ENCODE data around the gene TNNT1.

TNNT1 gene

DNA sequence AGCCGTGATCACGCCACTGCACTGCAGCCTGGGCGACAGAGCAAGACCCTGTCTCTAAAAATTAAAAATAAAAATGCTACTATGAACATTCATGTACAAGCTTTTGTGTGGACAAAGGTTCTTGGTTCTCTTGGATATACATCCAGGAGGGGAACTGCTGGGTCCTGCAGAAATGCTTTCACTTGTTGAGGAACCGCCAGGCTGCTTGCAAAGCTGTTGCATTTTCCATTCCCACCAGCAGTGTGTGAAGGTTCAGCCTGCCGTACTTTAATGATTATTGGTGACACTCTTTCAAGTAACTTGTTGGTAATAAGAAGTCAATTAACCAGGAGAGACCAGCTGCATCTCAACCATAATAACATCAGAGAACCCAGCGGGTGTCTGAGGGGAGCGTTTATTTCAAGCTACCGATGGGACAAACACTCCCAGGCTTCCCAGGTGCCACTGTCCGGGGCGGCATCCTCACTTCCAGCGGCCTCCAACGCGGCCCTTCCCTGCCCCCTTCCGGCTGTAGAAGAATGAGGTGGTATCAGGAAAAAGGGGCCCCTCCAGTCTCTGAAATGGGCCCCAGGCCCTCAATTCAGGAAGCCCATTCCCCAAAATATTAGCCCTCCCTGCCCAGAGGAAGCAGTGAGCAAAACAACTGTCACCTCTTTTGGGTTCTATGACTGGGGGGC is 16.4 kb downstream of the TNNT1 start:
- no peaks in the 10 kb centered on the region for H3K27me3 ChIP-seq (ENCODE audit: low read length)
- H3K4me3 ChIP-seq (ENCODE audit: insufficient read depth, low read length, poor library complexity, severe bottlenecking): no peak overlapping the region
- no peaks in the 10 kb centered on the region for H3F3A ChIP-seq (ENCODE audit: insufficient read depth)
- no peaks in the 10 kb centered on the region for H3K79me2 ChIP-seq (ENCODE audit: insufficient read depth, low read length)
- no peaks in the 10 kb centered on the region for H3K9me3 ChIP-seq (ENCODE audit: insufficient read depth, low read length)
- H2AFZ ChIP-seq (ENCODE audit: low read depth, low read length, severe bottlenecking): no peak overlapping the region
- no peak overlapping the region for H3K9ac ChIP-seq (ENCODE audit: low read length)
- no peak overlapping the region for H3K27ac ChIP-seq (ENCODE audit: low read depth, low read length)
- no peaks in the 10 kb centered on the region for H3K9me2 ChIP-seq (replicated peaks; ENCODE audit: insufficient read depth, low read length)
- TF ChIP-seq, protein P1, sequence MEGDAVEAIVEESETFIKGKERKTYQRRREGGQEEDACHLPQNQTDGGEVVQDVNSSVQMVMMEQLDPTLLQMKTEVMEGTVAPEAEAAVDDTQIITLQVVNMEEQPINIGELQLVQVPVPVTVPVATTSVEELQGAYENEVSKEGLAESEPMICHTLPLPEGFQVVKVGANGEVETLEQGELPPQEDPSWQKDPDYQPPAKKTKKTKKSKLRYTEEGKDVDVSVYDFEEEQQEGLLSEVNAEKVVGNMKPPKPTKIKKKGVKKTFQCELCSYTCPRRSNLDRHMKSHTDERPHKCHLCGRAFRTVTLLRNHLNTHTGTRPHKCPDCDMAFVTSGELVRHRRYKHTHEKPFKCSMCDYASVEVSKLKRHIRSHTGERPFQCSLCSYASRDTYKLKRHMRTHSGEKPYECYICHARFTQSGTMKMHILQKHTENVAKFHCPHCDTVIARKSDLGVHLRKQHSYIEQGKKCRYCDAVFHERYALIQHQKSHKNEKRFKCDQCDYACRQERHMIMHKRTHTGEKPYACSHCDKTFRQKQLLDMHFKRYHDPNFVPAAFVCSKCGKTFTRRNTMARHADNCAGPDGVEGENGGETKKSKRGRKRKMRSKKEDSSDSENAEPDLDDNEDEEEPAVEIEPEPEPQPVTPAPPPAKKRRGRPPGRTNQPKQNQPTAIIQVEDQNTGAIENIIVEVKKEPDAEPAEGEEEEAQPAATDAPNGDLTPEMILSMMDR (IDR thresholded peaks at IDR 0.05; ENCODE audit: insufficient read depth, low read length, poor library complexity, severe bottlenecking): peak; percentile 26
- no peak for TF ChIP-seq EZH2phosphoT487 (conservative IDR thresholded peaks at IDR 0.05; ENCODE audit: low read length)
- H3K36me3 ChIP-seq (ENCODE audit: low read length): no peaks in the 10 kb centered on the region
- no peaks in the 10 kb centered on the region for H4K20me1 ChIP-seq (ENCODE audit: low read depth, low read length)
- H3K4me2 ChIP-seq (ENCODE audit: low read depth, low read length, poor library complexity, severe bottlenecking): no peak overlapping the region

DNA sequence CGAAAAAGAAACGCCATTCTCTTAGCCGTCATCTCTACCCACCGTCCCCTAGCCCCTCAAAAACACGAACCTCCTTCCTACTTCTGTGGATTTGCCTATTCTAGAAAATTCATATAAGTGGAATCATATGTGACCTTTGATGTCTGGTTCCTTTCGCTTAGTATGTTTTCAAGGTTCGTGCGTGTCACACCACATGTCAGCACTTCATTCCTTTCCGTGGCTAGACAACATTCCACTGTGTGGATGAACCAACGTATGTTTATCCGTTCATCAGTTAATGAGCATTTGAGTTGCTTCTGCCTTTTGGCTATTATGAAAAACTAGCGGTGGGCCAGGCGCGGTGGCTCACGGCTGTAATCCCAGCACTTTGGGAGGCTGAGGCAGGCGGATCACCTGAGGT is 17.6 kb downstream of the TNNT1 start:
- Histone ChIP-seq H3K79me2 (ENCODE audit: insufficient read depth, low read length) (no peaks in the 10 kb centered on the region), H3K27ac (ENCODE audit: low read depth, low read length) (no peak overlapping the region), H3K4me2 (ENCODE audit: low read depth, low read length, poor library complexity, severe bottlenecking) (no peak overlapping the region), H4K20me1 (ENCODE audit: low read depth, low read length) (no peaks in the 10 kb centered on the region), H2AFZ (ENCODE audit: low read depth, low read length, severe bottlenecking) (no peak overlapping the region), H3K9me2 (replicated peaks; ENCODE audit: insufficient read depth, low read length) (no peaks in the 10 kb centered on the region), H3K9me3 (ENCODE audit: insufficient read depth, low read length) (no peaks in the 10 kb centered on the region), H3K27me3 (ENCODE audit: low read length) (no peaks in the 10 kb centered on the region), H3K36me3 (ENCODE audit: low read length) (no peaks in the 10 kb centered on the region), H3K9ac (ENCODE audit: low read length) (no peak overlapping the region), H3K4me3 (ENCODE audit: insufficient read depth, low read length, poor library complexity, severe bottlenecking) (no peak overlapping the region), H3F3A (ENCODE audit: insufficient read depth) (no peaks in the 10 kb centered on the region)
- TF ChIP-seq EZH2phosphoT487 (conservative IDR thresholded peaks at IDR 0.05; ENCODE audit: low read length): no peak
- TF ChIP-seq, protein P1 (IDR thresholded peaks at IDR 0.05; ENCODE audit: insufficient read depth, low read length, poor library complexity, severe bottlenecking): no peak

DNA sequence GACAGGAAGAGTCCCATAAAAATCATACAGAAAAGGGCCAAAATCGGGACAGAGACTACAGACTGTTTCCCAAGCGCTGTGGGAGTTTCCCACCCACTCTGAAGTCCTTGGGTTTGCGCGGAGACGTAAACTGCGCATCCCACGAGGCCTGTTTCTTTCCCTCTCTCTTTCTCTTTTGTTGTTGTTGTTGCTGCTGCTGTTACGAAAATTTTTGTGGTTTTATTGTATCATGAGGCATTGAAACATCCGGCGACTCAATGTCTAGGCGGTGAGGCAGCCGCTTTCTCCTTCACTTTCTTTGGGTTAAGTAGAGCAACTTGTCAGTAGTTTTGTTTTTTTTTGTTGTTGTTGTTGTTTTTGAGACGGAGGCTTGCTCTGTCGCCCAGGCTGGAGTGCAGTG is 30.0 kb downstream of the TNNT1 start:
- H2AFZ ChIP-seq (ENCODE audit: low read depth, low read length, severe bottlenecking): no peak overlapping the region
- no peaks in the 10 kb centered on the region for H3K36me3 ChIP-seq (ENCODE audit: low read length)
- no peaks in the 10 kb centered on the region for H3K27me3 ChIP-seq (ENCODE audit: low read length)
- H3F3A ChIP-seq (ENCODE audit: insufficient read depth): peaks cover 11% of the 10 kb centered on the region
- H3K9me3 ChIP-seq (ENCODE audit: insufficient read depth, low read length): no peaks in the 10 kb centered on the region
- no peak for TF ChIP-seq EZH2phosphoT487 (conservative IDR thresholded peaks at IDR 0.05; ENCODE audit: low read length)
- TF ChIP-seq, protein P1 (IDR thresholded peaks at IDR 0.05; ENCODE audit: insufficient read depth, low read length, poor library complexity, severe bottlenecking): no peak
- H4K20me1 ChIP-seq (ENCODE audit: low read depth, low read length): no peaks in the 10 kb centered on the region
- no peak overlapping the region for H3K9ac ChIP-seq (ENCODE audit: low read length)
- H3K27ac ChIP-seq (ENCODE audit: low read depth, low read length): no peak overlapping the region
- H3K4me2 ChIP-seq (ENCODE audit: low read depth, low read length, poor library complexity, severe bottlenecking): no peak overlapping the region
- peaks cover 30% of the 10 kb centered on the region for H3K79me2 ChIP-seq (ENCODE audit: insufficient read depth, low read length)
- no peaks in the 10 kb centered on the region for H3K9me2 ChIP-seq (replicated peaks; ENCODE audit: insufficient read depth, low read length)
- no peak overlapping the region for H3K4me3 ChIP-seq (ENCODE audit: insufficient read depth, low read length, poor library complexity, severe bottlenecking)
